ENCODE data around the gene TRIM58.

Gene TRIM58, protein sequence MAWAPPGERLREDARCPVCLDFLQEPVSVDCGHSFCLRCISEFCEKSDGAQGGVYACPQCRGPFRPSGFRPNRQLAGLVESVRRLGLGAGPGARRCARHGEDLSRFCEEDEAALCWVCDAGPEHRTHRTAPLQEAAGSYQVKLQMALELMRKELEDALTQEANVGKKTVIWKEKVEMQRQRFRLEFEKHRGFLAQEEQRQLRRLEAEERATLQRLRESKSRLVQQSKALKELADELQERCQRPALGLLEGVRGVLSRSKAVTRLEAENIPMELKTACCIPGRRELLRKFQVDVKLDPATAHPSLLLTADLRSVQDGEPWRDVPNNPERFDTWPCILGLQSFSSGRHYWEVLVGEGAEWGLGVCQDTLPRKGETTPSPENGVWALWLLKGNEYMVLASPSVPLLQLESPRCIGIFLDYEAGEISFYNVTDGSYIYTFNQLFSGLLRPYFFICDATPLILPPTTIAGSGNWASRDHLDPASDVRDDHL

DNA sequence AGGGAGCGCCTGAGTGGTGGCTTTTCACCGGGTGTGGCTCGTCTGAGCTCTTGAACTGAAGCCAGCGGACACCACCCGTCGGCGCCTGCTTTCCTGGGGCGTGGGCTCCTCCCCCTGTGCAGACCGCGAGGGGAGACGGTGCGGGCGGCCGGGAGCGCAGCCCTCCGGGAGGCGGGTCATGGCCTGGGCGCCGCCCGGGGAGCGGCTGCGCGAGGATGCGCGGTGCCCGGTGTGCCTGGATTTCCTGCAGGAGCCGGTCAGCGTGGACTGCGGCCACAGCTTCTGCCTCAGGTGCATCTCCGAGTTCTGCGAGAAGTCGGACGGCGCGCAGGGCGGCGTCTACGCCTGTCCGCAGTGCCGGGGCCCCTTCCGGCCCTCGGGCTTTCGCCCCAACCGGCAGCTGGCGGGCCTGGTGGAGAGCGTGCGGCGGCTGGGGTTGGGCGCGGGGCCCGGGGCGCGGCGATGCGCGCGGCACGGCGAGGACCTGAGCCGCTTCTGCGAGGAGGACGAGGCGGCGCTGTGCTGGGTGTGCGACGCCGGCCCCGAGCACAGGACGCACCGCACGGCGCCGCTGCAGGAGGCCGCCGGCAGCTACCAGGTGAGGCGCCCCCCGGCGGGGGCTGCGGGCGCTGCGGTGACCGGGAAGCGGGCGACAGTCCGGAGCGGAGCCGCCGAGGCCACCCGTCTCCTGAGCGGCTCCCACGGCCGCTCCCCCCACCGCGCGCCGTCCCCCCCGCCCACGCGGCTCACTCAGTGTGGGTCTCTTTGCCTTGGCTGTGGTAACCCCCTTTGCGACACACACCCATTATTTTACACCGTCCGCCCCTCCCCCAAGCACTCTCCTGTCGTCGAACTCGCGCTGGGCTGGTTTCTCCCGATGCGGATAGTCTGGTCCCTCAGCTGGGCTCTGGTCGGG is at the start of gene TRIM58:
Gene TRIM58, plus strand, starts transcription at position 119 of the 916 bp plus-strand sequence. Its CDS starts 60 bp downstream, at position 179.
- no peak for DNase-seq (ENCODE audit: low read depth in 2 of 2)

DNA sequence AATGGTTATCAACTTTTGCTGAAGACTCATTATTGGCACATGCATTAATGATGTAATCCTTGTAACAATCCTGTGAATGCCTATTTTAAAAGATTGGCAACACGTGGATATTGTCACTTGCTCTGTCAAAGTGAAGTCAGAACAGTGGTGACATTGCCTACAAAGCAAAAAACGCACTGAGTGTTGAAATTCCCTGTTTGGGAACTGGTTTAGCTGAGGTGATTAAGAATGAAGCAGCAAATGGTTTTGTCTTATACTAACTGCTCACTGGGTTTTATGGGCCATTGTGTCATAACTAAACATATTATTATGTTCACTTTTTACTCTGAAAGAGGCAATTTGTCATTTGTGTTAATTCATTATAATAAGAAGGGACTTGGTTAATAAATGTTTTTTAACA is 44.4 kb upstream of the TRIM58 start:
- DNase-seq (ENCODE audit: low read depth in 2 of 2), result no peak

DNA sequence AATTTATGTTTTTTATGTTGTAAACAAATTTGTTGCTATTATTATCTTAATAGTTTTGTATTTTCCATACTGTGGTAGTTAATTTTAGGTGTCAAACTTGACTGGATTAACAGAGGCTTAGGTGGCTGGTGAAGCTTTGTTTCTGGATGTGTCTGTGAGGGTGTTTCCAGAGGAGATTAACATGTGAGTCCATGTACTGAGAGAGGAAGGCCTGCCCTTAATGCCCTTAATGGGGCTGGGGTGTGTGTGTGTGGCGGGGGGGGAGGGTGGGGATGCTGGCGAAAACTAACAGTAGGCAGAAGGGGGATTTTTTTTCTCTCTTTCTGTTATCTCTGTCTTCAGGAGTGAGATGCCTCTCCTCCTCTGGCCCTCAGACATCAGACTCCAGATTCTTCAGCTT is 34.9 kb upstream of the TRIM58 start:
- DNase-seq (ENCODE audit: low read depth in 2 of 2), result no peak

DNA sequence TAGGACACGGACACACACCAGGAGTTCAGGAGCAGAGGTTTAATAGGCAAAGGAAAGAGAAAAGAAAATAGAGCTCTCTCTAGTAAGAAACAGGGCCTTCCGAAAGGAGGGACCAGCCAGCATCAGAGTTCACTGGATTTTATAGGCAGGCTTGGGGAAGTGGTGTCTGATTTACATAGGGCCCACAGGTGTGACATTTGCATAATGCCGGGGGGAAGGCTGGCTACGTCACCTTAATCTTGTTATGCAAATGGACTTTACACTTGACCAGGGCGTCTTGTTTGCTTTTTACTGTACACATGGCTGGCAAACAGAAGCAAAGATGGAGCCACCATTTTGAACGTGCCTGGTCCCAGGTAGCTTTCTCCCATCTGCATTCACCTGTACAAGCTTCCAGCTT is 33.0 kb upstream of the TRIM58 start, which contains the start of gene OR14A16:
Gene OR14A16, minus strand, starts transcription at position 97 of the 400 bp plus-strand sequence. CDS start 8,390 bp downstream, outside the sequence.
- no peak for DNase-seq (ENCODE audit: low read depth in 2 of 2)

DNA sequence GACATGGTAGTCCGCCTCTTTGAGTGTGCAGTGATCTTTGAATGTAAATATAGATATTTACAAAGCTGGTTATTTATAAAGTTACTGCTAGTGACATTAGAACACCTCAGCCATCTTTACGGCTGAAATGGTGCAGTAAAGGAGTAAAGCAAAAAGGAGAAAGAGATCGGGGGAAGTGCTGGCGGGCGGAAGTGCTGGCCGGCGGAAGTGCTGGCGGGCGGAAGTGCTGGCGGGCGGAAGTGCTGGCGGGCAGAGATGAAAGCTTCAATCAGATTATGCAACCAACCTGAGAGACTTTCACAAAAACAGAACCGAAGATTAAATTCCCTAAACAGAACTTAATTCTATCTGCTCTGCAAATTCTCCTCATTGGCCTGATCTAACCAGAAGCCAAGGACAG is 31.6 kb upstream of the TRIM58 start:
- DNase-seq (ENCODE audit: low read depth in 2 of 2), result no peak

DNA sequence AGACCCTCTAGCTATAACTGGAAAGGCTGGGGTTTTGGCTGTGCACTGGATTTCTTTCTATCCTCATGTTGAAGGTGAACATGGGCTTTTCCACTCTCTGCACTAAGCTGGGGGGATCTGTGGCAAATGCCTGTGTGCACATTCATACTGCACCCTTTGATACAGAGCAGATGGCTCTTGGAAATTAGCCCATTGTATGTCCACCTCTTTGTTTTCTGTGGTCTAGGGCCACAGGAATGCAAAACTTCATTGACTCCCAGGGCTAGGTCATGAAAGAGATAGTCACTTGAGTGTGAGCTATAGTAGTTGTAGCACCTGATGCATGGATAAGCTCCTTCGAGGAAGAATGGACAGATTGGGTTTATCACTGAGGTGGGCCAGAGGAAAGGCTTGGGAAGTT is 27.3 kb upstream of the TRIM58 start:
- no peak for DNase-seq (ENCODE audit: low read depth in 2 of 2)

DNA sequence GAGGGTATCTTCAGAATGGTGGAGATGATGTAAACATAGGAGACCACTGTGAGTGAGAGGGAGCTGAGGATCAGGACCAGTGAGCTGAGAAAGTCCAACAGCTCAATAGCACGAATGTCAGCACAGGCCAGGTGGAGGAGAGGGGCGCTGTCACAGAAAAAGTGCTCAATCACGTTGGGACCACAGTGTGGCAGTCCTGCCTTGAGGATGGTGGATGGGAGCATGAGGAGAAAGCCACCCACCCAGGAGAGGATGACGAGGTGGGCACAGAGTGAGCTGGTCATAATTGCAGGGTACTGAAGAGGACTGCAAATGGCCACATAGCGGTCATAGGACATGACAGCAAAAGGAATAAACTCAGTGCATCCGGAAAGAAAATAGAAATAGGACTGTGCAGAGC is 23.4 kb upstream of the TRIM58 start:
- DNase-seq (ENCODE audit: low read depth in 2 of 2), result no peak

DNA sequence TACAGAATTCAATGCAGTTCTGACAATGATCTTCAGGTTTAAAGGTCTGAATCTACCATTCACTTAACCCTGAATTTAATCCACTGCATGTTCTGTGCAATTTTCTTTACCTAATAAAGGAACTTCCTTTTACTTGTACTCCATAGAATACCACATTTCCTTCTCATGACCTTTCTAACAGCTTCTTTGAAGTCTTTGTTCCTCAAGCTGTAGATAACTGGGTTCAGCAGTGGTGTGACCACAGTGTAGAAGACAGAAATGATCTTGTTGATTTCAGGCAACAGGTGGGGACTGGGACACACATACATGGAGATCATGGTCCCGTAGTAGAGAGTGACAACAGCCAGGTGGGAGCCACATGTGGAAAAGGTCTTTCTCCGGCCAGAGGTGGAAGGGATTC is 16.2 kb upstream of the TRIM58 start:
- no peak for DNase-seq (ENCODE audit: low read depth in 2 of 2)

DNA sequence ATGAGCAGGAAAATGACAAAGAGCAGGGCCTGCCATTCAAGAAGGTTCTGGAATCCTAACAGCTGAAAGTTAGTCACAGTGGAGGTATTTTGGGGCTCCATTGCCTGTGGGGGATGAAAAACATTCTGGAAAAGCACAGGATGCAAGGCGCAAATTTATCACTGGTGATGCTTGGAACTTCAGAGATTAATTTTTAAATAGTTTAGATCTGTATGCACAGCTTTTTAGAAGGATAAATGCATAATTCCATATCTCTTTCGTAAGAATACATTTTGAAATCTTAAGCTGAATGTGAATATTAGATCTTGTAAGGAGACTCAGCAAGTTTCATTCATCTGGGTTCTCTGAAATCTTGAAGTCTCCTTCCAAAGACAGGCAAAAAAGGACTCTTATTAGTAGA is 15.2 kb upstream of the TRIM58 start, which contains the start of gene OR11L1:
Gene OR11L1, minus strand, starts transcription at position 101 of the 400 bp plus-strand sequence. Its CDS starts 0 bp downstream, at position 101.
- DNase-seq (ENCODE audit: low read depth in 2 of 2), result no peak

DNA sequence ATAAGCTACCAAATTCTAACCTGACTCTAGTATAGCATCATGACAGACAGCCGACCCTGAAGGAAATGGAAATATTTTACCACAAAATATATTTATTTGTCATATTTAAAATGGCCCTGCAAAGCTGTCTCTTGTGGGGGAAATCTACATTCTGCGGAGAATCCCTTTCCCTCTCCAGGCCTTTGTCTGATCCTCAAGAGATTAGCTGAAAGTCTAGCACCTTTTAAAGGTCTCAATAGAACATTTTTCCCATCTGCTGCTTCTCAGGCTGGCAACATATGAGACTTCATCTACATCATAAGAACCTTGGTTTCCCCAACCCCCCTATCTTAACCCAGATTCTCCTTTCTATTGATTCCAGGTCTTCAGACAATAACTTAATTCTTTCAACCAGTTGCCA is 13.6 kb upstream of the TRIM58 start:
- DNase-seq (ENCODE audit: low read depth in 2 of 2), result no peak

DNA sequence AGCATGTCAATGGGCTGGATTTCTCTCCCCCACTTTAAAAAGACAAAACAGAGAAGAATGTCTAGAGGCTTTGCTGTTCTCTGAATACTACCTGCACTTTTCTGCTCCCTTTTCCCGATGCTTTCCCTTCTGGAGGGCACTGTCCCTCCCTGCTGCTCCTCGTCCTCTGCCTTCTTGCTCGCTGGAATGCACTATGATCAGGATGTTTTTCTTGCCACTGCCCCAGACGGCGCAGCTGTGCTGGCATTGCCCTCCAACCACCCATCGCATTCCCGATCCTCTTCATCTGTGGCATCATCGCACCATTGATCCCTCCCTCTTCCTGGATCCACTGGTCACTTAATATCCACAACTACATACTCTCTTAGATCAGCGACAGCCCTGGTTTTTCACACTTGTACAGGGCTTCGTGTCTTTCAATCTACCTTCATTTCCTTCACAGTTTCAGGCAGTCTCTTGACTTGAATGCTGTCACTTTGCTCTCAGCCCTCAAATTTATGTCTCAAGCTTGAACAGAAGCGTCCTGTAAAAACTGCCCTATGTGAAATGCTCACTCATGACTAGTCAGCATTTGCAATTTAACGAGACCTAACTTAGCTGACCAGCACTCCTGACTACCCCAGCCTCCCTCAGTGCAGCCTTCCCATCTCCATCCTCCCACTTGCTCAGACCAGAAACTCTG is 11.8 kb upstream of the TRIM58 start:
- DNase-seq (ENCODE audit: low read depth in 2 of 2), result no peak

DNA sequence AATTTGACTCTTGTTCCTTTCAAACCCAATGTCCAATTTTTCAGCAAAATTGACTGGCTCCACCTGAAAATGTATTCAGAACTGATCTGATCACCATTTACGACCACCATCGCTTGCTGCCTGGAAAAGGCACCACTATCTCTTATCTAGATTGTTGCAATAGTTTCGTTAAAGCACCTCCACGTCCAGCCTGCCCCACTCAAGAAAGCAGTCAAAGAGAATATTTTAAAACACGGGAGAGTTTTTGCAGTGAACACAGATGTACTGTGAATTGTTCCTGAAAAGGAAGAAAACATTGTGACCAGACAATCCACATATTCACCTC is 11.3 kb upstream of the TRIM58 start:
- DNase-seq (ENCODE audit: low read depth in 2 of 2), result no peak

DNA sequence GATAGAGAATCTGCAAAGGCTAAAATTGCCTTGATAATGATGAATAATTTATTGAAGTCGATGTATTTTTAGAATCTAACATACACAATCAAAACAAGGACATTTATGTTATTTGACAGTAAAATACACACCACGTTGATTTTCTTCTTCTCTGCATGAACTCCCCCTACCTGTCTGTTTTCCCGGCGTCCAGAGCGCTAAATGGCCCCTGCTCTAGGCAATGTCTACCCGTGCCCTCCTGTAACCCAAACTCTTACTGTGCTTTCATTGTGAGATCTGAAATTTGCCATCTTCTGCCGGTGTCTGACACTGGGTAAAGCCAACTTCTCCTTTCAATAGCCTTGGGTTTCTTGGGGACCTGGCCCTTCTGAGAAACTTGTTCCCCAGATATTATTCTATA is 8.6 kb upstream of the TRIM58 start:
- DNase-seq (ENCODE audit: low read depth in 2 of 2), result no peak

DNA sequence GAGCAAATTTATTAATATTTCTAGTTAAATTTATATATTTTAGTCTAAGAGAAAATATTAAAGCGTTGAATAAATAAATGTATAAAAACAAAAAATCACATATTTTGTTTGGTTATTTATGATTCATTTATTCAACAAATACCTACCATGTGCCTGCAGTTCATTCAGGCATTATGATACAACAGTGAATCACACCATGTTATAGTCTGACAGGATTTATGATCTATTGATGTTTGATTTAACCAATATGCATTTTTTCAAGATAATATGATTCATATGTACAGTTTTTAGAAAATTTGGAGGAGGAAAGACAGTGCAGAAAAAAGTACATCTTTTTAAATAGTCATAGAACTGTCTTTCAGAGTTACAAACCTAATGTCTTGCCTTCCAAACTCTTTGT is 7.4 kb upstream of the TRIM58 start:
- no peak for DNase-seq (ENCODE audit: low read depth in 2 of 2)

DNA sequence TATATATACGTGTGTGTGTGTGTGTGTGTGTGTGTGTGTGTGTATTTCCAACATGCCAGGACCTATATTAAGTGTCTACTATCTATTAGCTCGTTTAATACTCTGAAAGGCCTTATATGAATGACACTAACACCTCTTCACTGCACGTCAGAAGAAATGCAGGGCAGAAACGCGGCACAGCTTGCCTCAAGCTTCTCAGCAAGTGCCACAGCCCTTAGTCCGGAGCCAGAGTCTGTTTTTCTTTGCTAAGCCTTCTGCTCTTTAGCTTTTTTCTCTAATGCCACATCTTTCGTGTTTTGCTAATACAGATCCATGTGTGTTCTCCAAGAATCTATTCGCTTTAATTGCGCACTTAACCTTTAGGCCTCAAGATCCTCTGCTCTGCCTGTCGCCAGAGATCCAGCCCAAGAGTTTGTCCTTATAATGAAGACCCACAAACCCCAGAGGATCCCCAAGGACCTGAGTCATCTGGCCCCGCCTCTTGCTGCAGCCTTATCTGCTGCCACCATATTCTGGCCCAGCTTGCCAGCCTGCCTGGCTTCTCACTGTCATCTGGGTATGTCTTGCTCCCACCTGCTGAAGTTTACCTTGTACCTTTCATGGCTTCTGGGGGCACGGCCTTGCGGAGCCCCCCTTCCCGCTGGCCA is 2.0 kb upstream of the TRIM58 start:
- DNase-seq (ENCODE audit: low read depth in 2 of 2), result no peak

DNA sequence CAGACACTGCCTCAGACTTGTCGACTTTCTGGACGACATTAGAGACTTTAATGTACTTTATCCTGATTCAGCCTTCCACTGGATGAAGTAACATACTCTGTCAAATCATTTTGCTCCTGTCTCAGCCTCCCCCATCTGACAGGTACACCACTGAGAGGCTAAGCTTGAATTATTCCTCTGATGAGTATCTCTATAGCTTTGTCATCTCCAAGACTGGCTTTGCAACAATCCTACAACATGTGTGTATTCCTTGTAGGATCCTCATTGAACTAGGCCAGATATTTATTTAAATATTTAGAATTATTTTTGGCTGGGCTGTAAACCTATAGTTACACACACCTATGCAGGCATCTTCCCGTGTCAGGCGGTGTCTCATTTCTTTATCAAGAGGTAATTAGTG is 1.1 kb upstream of the TRIM58 start:
- DNase-seq (ENCODE audit: low read depth in 2 of 2), result no peak

DNA sequence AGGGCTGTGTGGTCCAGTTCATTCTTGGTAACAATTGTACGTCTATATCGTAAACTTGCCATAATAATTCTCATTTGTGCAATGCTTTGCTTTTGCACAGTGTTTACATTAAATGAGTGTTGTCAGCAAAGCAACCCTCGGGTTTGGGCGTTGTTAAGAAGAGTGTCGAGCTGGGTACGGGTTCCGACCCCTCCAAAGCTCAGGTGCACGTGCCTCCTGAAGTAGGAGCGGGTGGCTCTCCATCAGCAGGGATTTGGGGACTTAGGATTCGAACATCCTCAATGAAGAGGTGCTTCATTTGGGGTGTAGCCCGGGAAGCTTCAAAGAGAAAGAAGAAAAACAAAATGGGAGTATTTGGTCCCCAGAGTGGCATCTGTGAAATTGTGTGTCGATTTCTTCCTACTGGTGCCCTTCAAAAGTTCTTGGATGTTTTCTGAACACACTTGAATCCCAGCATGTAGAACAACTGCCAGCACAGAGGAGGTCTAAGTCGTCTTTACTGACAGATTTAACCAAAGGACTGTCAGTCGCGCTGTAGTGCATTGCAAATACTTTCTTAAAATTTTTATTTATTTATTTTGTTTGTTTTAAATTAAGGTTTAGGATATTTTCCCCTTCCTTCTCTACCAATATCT is 1.1 kb downstream of the TRIM58 start:
- no peak for DNase-seq (ENCODE audit: low read depth in 2 of 2)

DNA sequence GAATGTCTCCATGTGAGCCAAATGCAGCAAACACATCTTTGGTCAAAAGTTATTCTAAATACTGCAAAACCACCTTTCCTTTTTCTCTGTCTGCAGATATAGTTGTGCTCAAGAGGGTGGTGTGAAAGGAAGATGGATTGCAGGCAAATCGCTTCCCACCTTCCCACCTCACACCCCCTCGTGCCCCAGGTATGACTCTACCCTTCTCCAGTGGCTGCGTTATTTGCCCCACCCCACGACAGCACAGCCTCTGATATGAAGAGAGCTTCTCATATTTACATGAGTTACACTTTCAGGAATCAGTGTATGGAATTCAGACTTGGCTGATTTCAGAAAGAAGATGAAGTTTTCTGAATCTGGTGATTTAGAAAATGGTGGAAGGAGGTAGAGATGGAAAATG is 5.8 kb downstream of the TRIM58 start:
- DNase-seq (ENCODE audit: low read depth in 2 of 2), result no peak

DNA sequence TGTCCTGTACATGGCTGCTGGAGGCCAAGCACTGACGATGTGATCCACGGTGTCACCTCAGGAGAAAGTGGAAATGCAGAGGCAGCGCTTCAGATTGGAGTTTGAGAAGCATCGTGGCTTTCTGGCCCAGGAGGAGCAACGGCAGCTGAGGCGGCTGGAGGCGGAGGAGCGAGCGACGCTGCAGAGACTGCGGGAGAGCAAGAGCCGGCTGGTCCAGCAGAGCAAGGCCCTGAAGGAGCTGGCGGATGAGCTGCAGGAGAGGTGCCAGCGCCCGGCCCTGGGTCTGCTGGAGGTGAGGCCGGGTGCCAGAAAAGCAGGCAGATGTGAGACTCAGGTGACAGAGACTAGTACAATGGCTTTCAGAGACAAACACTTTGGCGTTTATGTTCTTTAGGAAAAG is 7.7 kb downstream of the TRIM58 start:
- no peak for DNase-seq (ENCODE audit: low read depth in 2 of 2)

DNA sequence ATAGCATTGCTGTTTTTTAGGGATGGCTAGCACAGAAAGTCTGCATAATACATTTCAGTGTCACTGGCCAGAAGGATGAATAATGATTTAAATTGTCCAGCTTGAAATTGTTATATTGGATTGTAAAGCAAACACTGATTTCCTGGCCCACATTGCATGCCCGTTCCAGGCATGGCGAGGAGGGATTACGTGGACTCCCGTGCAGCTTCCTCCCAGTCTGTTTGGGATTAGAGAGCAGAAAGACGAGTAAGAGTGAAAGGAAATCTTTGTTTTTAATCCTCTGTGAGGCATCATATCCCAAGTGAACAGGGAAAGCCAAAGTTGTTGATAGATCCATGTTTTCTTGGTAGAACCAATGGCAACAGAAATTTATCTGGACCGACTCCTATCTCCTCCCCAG is 8.4 kb downstream of the TRIM58 start:
- no peak for DNase-seq (ENCODE audit: low read depth in 2 of 2)

DNA sequence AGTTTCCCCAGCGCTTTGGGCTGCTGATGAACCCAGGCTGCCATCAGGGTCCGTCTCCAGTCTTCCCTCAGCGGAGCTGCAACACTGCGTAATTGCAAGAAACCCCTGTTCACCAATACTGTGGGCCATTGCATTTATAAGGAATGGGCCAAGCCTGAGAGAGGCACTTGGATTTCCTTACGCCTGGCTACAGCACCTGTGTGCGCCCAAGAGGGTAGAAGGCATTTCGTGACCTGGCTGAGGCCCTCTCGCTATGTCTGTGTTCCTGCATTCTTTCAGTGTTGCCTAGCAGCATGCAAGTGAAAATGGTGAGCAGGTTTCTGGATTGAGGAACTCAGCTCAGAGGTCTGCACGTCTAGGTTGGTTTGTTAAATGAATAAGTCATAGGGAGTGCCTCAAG is 26.4 kb downstream of the TRIM58 start:
- no peak for DNase-seq (ENCODE audit: low read depth in 2 of 2)
